Sigmoid colon (tissue), 7 donors: ENCODE results near the gene RPL22. TPM values are rescaled to one million over a fixed set of nuclear protein-coding genes. Genes with fewer than 3 reads are reported as not detected.
A peak's percentile ranks its signal among the peaks of the same experiment; 100 is the strongest.

Experiments
- DNase-seq: peaks from one replicate; pipeline ENCODE4 v3.0.0-alpha.2; 2019
- H3K27ac ChIP-seq, 4 donors: fragments of 200-600 bp; sonication (generic); one replicate each; pipeline ENCODE4 v1.5.1; 2016 to 2019; ENCODE audit warnings: mild to moderate bottlenecking in 1 of 4
- H3K27me3 ChIP-seq, 3 donors: fragments of 200-600 bp; sonication (generic); one replicate each; pipeline ENCODE4 v1.5.1; 2019; ENCODE audit warnings: mild to moderate bottlenecking in 1 of 3
- H3K36me3 ChIP-seq, 4 donors: fragments of 200-600 bp; sonication (generic); one replicate each; pipeline ENCODE4 v1.5.1; 2016 to 2019
- H3K4me1 ChIP-seq, 4 donors: fragments of 200-600 bp; sonication (generic); one replicate each; pipeline ENCODE4 v1.5.1; 2017 to 2019
- H3K4me3 ChIP-seq, 4 donors: fragments of 200-600 bp; sonication (generic); one replicate each; pipeline ENCODE4 v1.5.1; 2017 to 2019; ENCODE audit warnings: mild to moderate bottlenecking in 2 of 4, moderate library complexity in 1 of 4
- H3K9me3 ChIP-seq, 4 donors: fragments of 200-600 bp in 3 of 4; sonication (generic) in 3 of 4; one replicate each; pipeline versions ENCODE4 v1.5.1 to v1.6.1; 2013 to 2019
- EP300 ChIP-seq, 4 donors: sonication (generic); formaldehyde crosslinking; IDR thresholded peaks; one replicate each; pipeline ENCODE4 v1.6.1; 2017; ENCODE audit warnings: antibody characterized with exemption in 4 of 4
- POLR2A ChIP-seq, 2 donors: fragments of 450-650 bp; IDR thresholded peaks; one replicate each; pipeline ENCODE4 v1.6.1; 2016; ENCODE audit warnings: antibody characterized with exemption in 2 of 2, mild to moderate bottlenecking in 2 of 2, moderate library complexity in 2 of 2
- POLR2AphosphoS5 ChIP-seq, 4 donors: sonication (generic); formaldehyde crosslinking; IDR thresholded peaks; one replicate each; pipeline ENCODE4 v1.6.1; 2017; ENCODE audit warnings: antibody characterized with exemption in 4 of 4
- WGBS, 2 donors: extraction: QIAGEN DNeasy Blood & Tissue Kit; methylation state at CpG; one replicate each; pipeline ENCODE4 v1.1.7; 2013; 5-methylcytosine and 5-hydroxymethylcytosine counted together
- intact Hi-C: fragments of 100-400 bp; cut with DNase I; formaldehyde crosslinking; loops from one replicate; pipeline ENCODE4 v1.15.1; 2023
- polyA plus RNA-seq, 3 donors: library from polyadenylated mRNA; stranded (reverse); fragments of 200-250 nt; gene quantifications; one replicate each; pipeline ENCODE4 v1.2.3, GENCODE V29; 2013
- total RNA-seq, 4 donors: library from RNA; depleted of rRNA; stranded (reverse); fragments of >200 nt; gene quantifications; one replicate each; pipeline ENCODE4 v1.1.0, GENCODE V29; 2016
- TF ChIP-seq, protein P1 (sequence below), 4 experiments: fragments of 450-650 bp in 3 of 4; fragments of 200-600 bp in 1 of 4; IDR thresholded peaks; one replicate each; pipeline ENCODE4 v1.5.1; 2016 to 2019; ENCODE audit warnings: antibody characterized with exemption in 4 of 4, mild to moderate bottlenecking in 3 of 4, moderate library complexity in 2 of 4
- donor health status: healthy with polysubstance abuse.
- donor health status: Bipolar disorder and iron deficiency.
- donor health status: healthy.

The RPL22 gene
- total and polyA plus RNA-seq, 7 donors, result 166 to 443 (median 267) TPM

- no peaks in the 10 kb centered on the region for H3K36me3 ChIP-seq
- intact Hi-C loops, result loop anchor here (1.0 to 10.0 kb wide), 4 partner anchors 39 to 731 kb away; partner anchors contain the start of gene RNF207
- WGBS, 2 donors, result 4 to 5% methylated on average over 49 of the region's 49 CpGs
- peaks cover 49 to 99% (median 96%) of the 10 kb centered on the region in 3 donors for H3K27me3 ChIP-seq
- H3K4me3 ChIP-seq, result no peak overlapping the region
- no peaks in the 10 kb centered on the region for H3K9me3 ChIP-seq
- H3K4me1 ChIP-seq, result peaks cover 2 to 44% (median 35%) of the 10 kb centered on the region in 4 donors
- DNase-seq, result no peak
- TF ChIP-seq POLR2A (IDR thresholded peaks at IDR 0.05) (no peak), EP300 (IDR thresholded peaks at IDR 0.05) (no peak), POLR2AphosphoS5 (IDR thresholded peaks at IDR 0.05) (no peak)
- TF ChIP-seq, protein P1, sequence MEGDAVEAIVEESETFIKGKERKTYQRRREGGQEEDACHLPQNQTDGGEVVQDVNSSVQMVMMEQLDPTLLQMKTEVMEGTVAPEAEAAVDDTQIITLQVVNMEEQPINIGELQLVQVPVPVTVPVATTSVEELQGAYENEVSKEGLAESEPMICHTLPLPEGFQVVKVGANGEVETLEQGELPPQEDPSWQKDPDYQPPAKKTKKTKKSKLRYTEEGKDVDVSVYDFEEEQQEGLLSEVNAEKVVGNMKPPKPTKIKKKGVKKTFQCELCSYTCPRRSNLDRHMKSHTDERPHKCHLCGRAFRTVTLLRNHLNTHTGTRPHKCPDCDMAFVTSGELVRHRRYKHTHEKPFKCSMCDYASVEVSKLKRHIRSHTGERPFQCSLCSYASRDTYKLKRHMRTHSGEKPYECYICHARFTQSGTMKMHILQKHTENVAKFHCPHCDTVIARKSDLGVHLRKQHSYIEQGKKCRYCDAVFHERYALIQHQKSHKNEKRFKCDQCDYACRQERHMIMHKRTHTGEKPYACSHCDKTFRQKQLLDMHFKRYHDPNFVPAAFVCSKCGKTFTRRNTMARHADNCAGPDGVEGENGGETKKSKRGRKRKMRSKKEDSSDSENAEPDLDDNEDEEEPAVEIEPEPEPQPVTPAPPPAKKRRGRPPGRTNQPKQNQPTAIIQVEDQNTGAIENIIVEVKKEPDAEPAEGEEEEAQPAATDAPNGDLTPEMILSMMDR (IDR thresholded peaks at IDR 0.05), result no peak
- H3K27ac ChIP-seq, result no peak overlapping the region
Observed at GRCh38 chr1:6245869-6246496, 46.6 kb upstream of the RPL22 start.

DNA sequence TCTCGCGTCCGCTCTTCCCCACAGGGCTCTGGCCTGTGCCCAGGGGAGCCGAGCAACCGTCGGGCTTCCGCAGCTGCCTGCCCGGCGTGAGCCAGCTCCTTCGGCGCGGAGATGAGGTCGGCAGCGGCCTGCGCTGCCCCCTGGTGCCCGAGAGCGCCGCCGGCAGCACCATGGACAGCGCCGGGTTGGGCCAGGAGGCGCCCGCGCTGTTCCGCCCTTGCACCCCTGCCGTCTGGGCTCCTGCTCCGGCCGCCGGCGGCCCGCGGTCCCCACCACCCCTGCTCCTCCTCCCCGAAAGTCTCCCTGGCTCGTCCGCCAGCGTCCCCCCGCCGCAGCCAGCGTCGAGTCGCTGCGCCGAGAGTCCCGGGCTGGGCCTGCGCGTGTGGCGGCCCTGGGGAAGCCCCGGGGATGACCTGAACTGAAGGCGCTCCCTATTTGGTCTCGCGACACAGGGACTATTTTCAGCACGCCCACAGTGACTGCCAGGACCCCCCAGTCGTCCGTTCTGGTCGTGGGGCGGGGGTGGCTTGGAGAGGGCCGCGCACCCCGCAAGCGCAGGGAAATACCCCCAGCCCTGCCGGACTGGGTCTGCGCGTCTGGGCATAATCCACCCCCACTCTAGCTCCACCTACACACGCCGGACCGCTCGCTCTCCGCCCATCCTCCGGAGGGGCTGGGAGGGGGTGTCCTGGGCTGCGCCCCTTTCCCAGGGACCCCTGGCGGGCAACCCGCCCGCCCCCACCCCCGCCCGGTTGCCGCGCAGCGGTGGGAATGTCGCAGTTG, 45.9 kb upstream of the RPL22 start:
- H3K4me3 ChIP-seq, result no peak overlapping the region
- peak; percentile 83 for DNase-seq
- H3K27ac ChIP-seq, result no peak overlapping the region
- intact Hi-C loops, result loop anchor here (2.0 to 10.0 kb wide), 3 partner anchors 38 to 730 kb away; partner anchors contain the start of gene RNF207
- 3% methylated on average over 79 of the region's 79 CpGs for WGBS, 2 donors
- peaks cover 2 to 44% (median 35%) of the 10 kb centered on the region in 4 donors for H3K4me1 ChIP-seq
- TF ChIP-seq POLR2A (IDR thresholded peaks at IDR 0.05) (no peak), EP300 (IDR thresholded peaks at IDR 0.05) (no peak)
- TF ChIP-seq, protein P1 (IDR thresholded peaks at IDR 0.05), result peak; percentile 54 to 78 (median 68)
- H3K36me3 ChIP-seq, result no peaks in the 10 kb centered on the region
- peaks cover 50 to 99% (median 96%) of the 10 kb centered on the region in 3 donors for H3K27me3 ChIP-seq
- no peaks in the 10 kb centered on the region for H3K9me3 ChIP-seq

DNA sequence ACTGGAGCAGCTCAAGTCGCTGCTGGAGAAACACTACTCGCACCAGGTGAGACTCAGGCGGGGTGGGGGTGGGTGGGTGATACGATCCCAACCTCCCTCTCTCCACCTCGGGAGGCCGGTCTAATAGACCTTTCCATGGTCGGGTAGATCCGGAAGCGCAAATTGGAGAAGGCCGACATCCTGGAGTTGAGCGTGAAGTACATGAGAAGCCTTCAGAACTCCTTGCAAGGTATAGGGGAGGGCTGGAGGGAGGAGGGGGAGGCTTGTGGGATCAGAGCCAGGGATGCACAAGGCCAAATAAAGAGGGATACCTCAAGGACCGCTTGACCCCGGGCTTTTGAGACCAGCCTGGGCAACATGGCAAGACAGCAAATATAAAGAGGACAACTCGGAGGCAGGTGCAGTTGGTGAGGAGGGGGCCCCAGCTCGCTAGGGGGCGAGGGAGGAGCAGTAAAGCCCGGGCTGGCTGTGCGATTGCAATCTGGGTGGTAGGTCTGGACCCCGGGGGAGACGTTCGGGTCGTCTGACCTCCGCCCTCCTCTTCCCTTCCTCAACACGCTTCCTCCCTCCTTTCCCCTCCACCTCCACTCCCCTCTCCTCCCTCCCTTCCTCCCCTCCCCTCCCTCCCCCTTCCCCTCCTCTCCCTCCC, 45.1 kb upstream of the RPL22 start:
- no peak for DNase-seq
- no peaks in the 10 kb centered on the region for H3K36me3 ChIP-seq
- TF ChIP-seq, protein P1 (IDR thresholded peaks at IDR 0.05), result no peak
- TF ChIP-seq POLR2AphosphoS5 (IDR thresholded peaks at IDR 0.05) (no peak), EP300 (IDR thresholded peaks at IDR 0.05) (no peak), POLR2A (IDR thresholded peaks at IDR 0.05) (no peak)
- peaks cover 55 to 99% (median 97%) of the 10 kb centered on the region in 3 donors for H3K27me3 ChIP-seq
- no peak overlapping the region for H3K27ac ChIP-seq
- WGBS, 2 donors, result 3 to 8% methylated on average over 24 of the region's 24 CpGs
- peaks cover 2 to 44% (median 34%) of the 10 kb centered on the region in 4 donors for H3K4me1 ChIP-seq
- no peak overlapping the region for H3K4me3 ChIP-seq
- H3K9me3 ChIP-seq, result no peaks in the 10 kb centered on the region
- intact Hi-C loops, result loop anchor here (2.0 to 10.0 kb wide), 3 partner anchors 38 to 730 kb away; partner anchors contain the start of gene RNF207

- no peak within 1 kb of the TSS for H3K4me3 ChIP-seq
- intact Hi-C loops, result loop anchor here (2.0 to 10.0 kb wide), 3 partner anchors 37 to 729 kb away; partner anchors contain the start of gene RNF207
- H3K36me3 ChIP-seq, result no peaks in the 10 kb centered on the region
- H3K4me1 ChIP-seq, result peaks cover 2 to 40% (median 30%) of the 10 kb centered on the region in 4 donors
- H3K27ac ChIP-seq, result no peak within 1 kb of the TSS
- H3K9me3 ChIP-seq, result no peaks in the 10 kb centered on the region
- WGBS, 2 donors, result 10 to 20% methylated on average over 16 of the region's 16 CpGs
- H3K27me3 ChIP-seq, result peaks cover 55 to 100% (median 98%) of the 10 kb centered on the region in 3 donors
- TF ChIP-seq, protein P1 (IDR thresholded peaks at IDR 0.05), result no peak
- TF ChIP-seq POLR2A (IDR thresholded peaks at IDR 0.05), result no peak
- TF ChIP-seq POLR2AphosphoS5 (IDR thresholded peaks at IDR 0.05), result no peak
- TF ChIP-seq EP300 (IDR thresholded peaks at IDR 0.05), result no peak
- DNase-seq, result no peak
Observed at GRCh38 chr1:6243993-6244392, 44.6 kb upstream of the RPL22 start, which contains the start of gene HES3. TSS of gene HES3 (plus strand) at chr1:6244179. CDS start at chr1:6244366, 187 bp downstream.
